ENCODE measurements around the gene CPNE6.

DNA sequence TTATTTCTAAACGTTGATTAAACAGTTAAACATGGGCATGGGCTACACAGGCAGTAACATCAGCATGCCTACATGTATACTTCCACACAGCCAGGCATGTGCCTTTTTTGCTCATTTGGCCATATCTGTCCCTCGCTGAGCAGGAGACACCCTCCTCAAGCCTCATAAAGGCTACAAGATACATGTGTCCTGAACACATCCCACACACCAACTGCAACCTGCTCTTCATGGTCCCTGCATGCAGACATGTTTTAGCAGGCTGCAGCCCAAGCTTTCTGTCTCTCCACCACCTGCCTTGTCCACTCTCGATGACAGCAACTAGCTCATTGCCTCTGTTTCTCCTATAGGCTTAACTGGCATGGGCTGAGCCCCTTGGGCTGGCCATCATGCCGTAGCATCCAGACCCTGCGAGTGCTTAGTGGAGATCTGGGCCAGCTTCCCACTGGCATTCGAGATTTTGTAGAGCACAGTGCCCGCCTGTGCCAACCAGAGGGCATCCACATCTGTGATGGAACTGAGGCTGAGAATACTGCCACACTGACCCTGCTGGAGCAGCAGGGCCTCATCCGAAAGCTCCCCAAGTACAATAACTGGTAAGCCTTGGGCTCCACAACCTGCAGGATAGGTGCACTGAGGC, 25.3 kb downstream of the CPNE6 start:
- no peak for TF ChIP-seq GABPA (IDR thresholded peaks at IDR 0.05; ENCODE audit: low read depth)
- no peak for TF ChIP-seq POLR2AphosphoS5 (IDR thresholded peaks at IDR 0.05; ENCODE audit: low read depth, low read length)
- TF ChIP-seq, protein P1, sequence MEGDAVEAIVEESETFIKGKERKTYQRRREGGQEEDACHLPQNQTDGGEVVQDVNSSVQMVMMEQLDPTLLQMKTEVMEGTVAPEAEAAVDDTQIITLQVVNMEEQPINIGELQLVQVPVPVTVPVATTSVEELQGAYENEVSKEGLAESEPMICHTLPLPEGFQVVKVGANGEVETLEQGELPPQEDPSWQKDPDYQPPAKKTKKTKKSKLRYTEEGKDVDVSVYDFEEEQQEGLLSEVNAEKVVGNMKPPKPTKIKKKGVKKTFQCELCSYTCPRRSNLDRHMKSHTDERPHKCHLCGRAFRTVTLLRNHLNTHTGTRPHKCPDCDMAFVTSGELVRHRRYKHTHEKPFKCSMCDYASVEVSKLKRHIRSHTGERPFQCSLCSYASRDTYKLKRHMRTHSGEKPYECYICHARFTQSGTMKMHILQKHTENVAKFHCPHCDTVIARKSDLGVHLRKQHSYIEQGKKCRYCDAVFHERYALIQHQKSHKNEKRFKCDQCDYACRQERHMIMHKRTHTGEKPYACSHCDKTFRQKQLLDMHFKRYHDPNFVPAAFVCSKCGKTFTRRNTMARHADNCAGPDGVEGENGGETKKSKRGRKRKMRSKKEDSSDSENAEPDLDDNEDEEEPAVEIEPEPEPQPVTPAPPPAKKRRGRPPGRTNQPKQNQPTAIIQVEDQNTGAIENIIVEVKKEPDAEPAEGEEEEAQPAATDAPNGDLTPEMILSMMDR (IDR thresholded peaks at IDR 0.05) = no peak
- TF ChIP-seq TAF1 (IDR thresholded peaks at IDR 0.05; ENCODE audit: borderline replicate concordance, low read depth, low read length) = no peak
- TF ChIP-seq YY1 (IDR thresholded peaks at IDR 0.05; ENCODE audit: low read depth) = no peak
- no peak for TF ChIP-seq JUND (IDR thresholded peaks at IDR 0.05)
- no peak for TF ChIP-seq EZH2phosphoT487 (IDR thresholded peaks at IDR 0.05; ENCODE audit: borderline replicate concordance, low read depth)
- TF ChIP-seq, protein P2, sequence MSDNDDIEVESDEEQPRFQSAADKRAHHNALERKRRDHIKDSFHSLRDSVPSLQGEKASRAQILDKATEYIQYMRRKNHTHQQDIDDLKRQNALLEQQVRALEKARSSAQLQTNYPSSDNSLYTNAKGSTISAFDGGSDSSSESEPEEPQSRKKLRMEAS (IDR thresholded peaks at IDR 0.05; ENCODE audit: low read depth) = no peak

Data from SK-N-SH (cell line).